Activated CD8-positive, alpha-beta T cell treated with anti-CD3 and anti-CD28 coated beads for 36 hours (primary cell): ENCODE results near the gene LRRC45. TPM values are rescaled to one million over a fixed set of nuclear protein-coding genes. Genes with fewer than 3 reads are reported as not detected.

Experiments used
- ATAC-seq: fragments of 200-7000 bp; cut with Tn5 transposase; one replicate; pipeline ENCODE4 v1.10.0; 2021; ENCODE audit warnings: mild to moderate bottlenecking, moderate library complexity
- CTCF ChIA-PET: fragments of 350-600 bp; sonication (Branson Sonifier 250); formaldehyde crosslinking; loops from one replicate; lab custom pipeline; 2021; ENCODE audit warnings: antibody characterized with exemption; lab: Charles Lee
- POLR2A ChIA-PET: fragments of 350-600 bp; sonication (Branson Sonifier 250); formaldehyde crosslinking; loops from one replicate; lab custom pipeline; 2021; ENCODE audit warnings: antibody characterized with exemption; lab: Charles Lee
- DNase-seq: peaks from one replicate; pipeline ENCODE4 v3.0.0-alpha.2; 2020
- H3K27ac Mint-ChIP-seq: one replicate; pipeline ENCODE4 v1.8.0; 2021; ENCODE audit warnings: mild to moderate bottlenecking, mixed read lengths
- H3K27me3 Mint-ChIP-seq: one replicate; pipeline ENCODE4 v1.8.0; 2021; ENCODE audit warnings: mixed read lengths
- H3K36me3 Mint-ChIP-seq: one replicate; pipeline ENCODE4 v1.8.0; 2021; ENCODE audit warnings: low read depth, mixed read lengths
- H3K4me1 Mint-ChIP-seq: one replicate; pipeline ENCODE4 v1.8.0; 2021; ENCODE audit warnings: low read depth, mixed read lengths
- H3K4me3 Mint-ChIP-seq: one replicate; pipeline ENCODE4 v1.8.0; 2021; ENCODE audit warnings: mild to moderate bottlenecking, moderate library complexity, mixed read lengths
- H3K9me3 Mint-ChIP-seq: one replicate; pipeline ENCODE4 v1.8.0; 2021; ENCODE audit warnings: mixed read lengths
- CTCF ChIP-seq: fragments of 200-600 bp; IDR thresholded peaks from one replicate; pipeline ENCODE4 v1.8.0; 2022; ENCODE audit warnings: antibody characterized with exemption, mild to moderate bottlenecking
- intact Hi-C: fragments of 100-400 bp; cut with micrococcal nuclease; formaldehyde crosslinking; loops from one replicate; pipeline ENCODE4 v1.10.0; 2022
- total RNA-seq, 2 experiments: library from RNA; stranded (reverse); gene quantifications; one replicate each; pipeline ENCODE4 v1.2.3, GENCODE V29; 2021

Gene LRRC45
- total RNA-seq, 2 experiments from 2014 or later, result 12.9 TPM

- ChIA-PET CTCF (interaction anchor here (1.2 kb wide), 2 partner anchors 23 to 38 kb away, joined by 4 read pairs; no protein-coding TSS in a partner anchor), POLR2A (no interaction called here)
- Mint-ChIP-seq H3K27ac (no peak overlapping the region), H3K9me3 (no peaks in the 10 kb centered on the region), H3K4me3 (no peak overlapping the region), H3K36me3 (no peaks in the 10 kb centered on the region), H3K4me1 (no peaks in the 10 kb centered on the region), H3K27me3 (no peaks in the 10 kb centered on the region)
- no peak for ATAC-seq
- intact Hi-C loops, result no loop called here
- no peak for DNase-seq
- TF ChIP-seq CTCF, result no peak
These were observed 24.9 kb upstream of the LRRC45 start for GRCh38 chr17:81998212-81998611.

GRCh38 chr17:81998691-81999438 is 24.2 kb upstream of the LRRC45 start:
- Mint-ChIP-seq H3K36me3 (no peaks in the 10 kb centered on the region), H3K27ac (no peak overlapping the region), H3K4me1 (no peaks in the 10 kb centered on the region), H3K9me3 (no peaks in the 10 kb centered on the region), H3K4me3 (no peak overlapping the region), H3K27me3 (no peaks in the 10 kb centered on the region)
- intact Hi-C loops, result no loop called here
- no peak for TF ChIP-seq CTCF
- ChIA-PET CTCF (no interaction called here), POLR2A (no interaction called here)
- no peak for ATAC-seq
- no peak for DNase-seq

- Mint-ChIP-seq H3K36me3 (no peaks in the 10 kb centered on the region), H3K4me3 (no peak overlapping the region), H3K9me3 (no peaks in the 10 kb centered on the region), H3K4me1 (no peaks in the 10 kb centered on the region), H3K27ac (no peak overlapping the region), H3K27me3 (no peaks in the 10 kb centered on the region)
- TF ChIP-seq CTCF, result no peak
- DNase-seq (no peak), ATAC-seq (no peak)
- ChIA-PET CTCF (no interaction called here), POLR2A (no interaction called here)
- intact Hi-C loops, result no loop called here
These were observed 23.5 kb upstream of the LRRC45 start for GRCh38 chr17:81999587-81999975.

GRCh38 chr17:81999976-82000802 is 22.9 kb upstream of the LRRC45 start:
- CTCF ChIA-PET, result no interaction called here
- no peak overlapping the region for H3K27ac Mint-ChIP-seq
- TF ChIP-seq CTCF, result no peak
- H3K27me3 Mint-ChIP-seq, result no peaks in the 10 kb centered on the region
- POLR2A ChIA-PET, result no interaction called here
- H3K36me3 Mint-ChIP-seq, result no peaks in the 10 kb centered on the region
- no peak for DNase-seq
- no peaks in the 10 kb centered on the region for H3K4me1 Mint-ChIP-seq
- H3K9me3 Mint-ChIP-seq, result no peaks in the 10 kb centered on the region
- intact Hi-C loops, result no loop called here
- no peak overlapping the region for H3K4me3 Mint-ChIP-seq
- ATAC-seq, result no peak
